Spleen (tissue), 11 donors: Measurements from ENCODE around the gene PICALM. TPM values are rescaled to one million over a fixed set of nuclear protein-coding genes. Genes with fewer than 3 reads are reported as not detected.

Source experiments
- DNase-seq: peaks from one replicate; pipeline ENCODE4 v3.0.0-alpha.2; 2020
- H3K27ac ChIP-seq, 8 donors: fragments of 200-600 bp; sonication (generic) in 7 of 8; 1 replicate in 4 of 8; 2 replicates in 4 of 8; pipeline versions ENCODE4 v1.5.0 to v1.8.0; 2016 to 2021; ENCODE audit warnings: inconsistent platforms in 4 of 8, mild to moderate bottlenecking in 4 of 8, moderate library complexity in 1 of 8
- H3K27me3 ChIP-seq, 7 donors: fragments of 200-600 bp; sonication (generic) in 6 of 7; replicated peaks in 1 of 7; 1 replicate in 4 of 7; 2 replicates in 3 of 7; pipeline versions ENCODE4 v1.5.0 to v1.8.0; 2016 to 2021; ENCODE audit warnings: inconsistent platforms in 3 of 7, mild to moderate bottlenecking in 1 of 7
- H3K36me3 ChIP-seq, 6 donors: fragments of 200-600 bp; sonication (generic) in 5 of 6; 1 replicate in 4 of 6; 2 replicates in 2 of 6; pipeline versions ENCODE4 v1.5.0 to v1.8.0; 2016 to 2021; ENCODE audit warnings: inconsistent platforms in 2 of 6
- H3K4me1 ChIP-seq, 6 donors: fragments of 200-600 bp; sonication (generic) in 5 of 6; 1 replicate in 3 of 6; 2 replicates in 3 of 6; pipeline versions ENCODE4 v1.5.0 to v1.8.0; 2016 to 2021; ENCODE audit warnings: inconsistent platforms in 3 of 6
- H3K4me3 ChIP-seq, 8 donors: fragments of 200-600 bp; sonication (generic) in 7 of 8; 1 replicate in 4 of 8; 2 replicates in 4 of 8; pipeline versions ENCODE4 v1.5.0 to v1.8.0; 2016 to 2021; ENCODE audit warnings: inconsistent platforms in 4 of 8, mild to moderate bottlenecking in 4 of 8, moderate library complexity in 2 of 8
- H3K9me3 ChIP-seq, 8 donors: fragments of 200-600 bp; sonication (generic) in 7 of 8; 1 replicate in 4 of 8; 2 replicates in 4 of 8; pipeline versions ENCODE4 v1.5.0 to v1.8.0; 2016 to 2021; ENCODE audit warnings: inconsistent platforms in 4 of 8
- CTCF ChIP-seq, 11 experiments: fragments of 200-600 bp in 7 of 11; fragments of 450-650 bp in 4 of 11; sonication (generic) in 4 of 11; IDR thresholded peaks in 8 of 11; conservative IDR thresholded peaks in 3 of 11; 1 replicate in 7 of 11; 2 replicates in 4 of 11; pipeline versions ENCODE4 v1.4.0 to v1.8.0; 2016 to 2021; ENCODE audit warnings: antibody characterized with exemption in 11 of 11, inconsistent platforms in 4 of 11, mild to moderate bottlenecking in 1 of 11
- POLR2A ChIP-seq, 3 donors: fragments of 450-650 bp; IDR thresholded peaks; one replicate each; pipeline ENCODE4 v1.5.1; 2017; ENCODE audit warnings: antibody characterized with exemption in 3 of 3, mild to moderate bottlenecking in 1 of 3
- POLR2AphosphoS5 ChIP-seq, 3 donors: sonication (generic); formaldehyde crosslinking; IDR thresholded peaks; one replicate each; pipeline ENCODE4 v1.5.1; 2017; ENCODE audit warnings: antibody characterized with exemption in 3 of 3
- WGBS, 5 donors: extraction: QIAGEN DNeasy Blood & Tissue Kit in 3 of 5; methylation state at CpG; one replicate each; pipeline versions ENCODE4 v1.1.5 to v1.1.7; 2013 to 2018; 5-methylcytosine and 5-hydroxymethylcytosine counted together
- intact Hi-C: fragments of 100-400 bp; cut with DNase I; formaldehyde crosslinking; loops from one replicate; pipeline ENCODE4 v1.15.0; 2023; ENCODE audit warnings: low total_unique reads
- polyA plus RNA-seq, 3 donors: library from polyadenylated mRNA; stranded (reverse); fragments of 200-250 nt; gene quantifications; one replicate each; pipeline ENCODE4 v1.2.1, GENCODE V29; 2013
- total RNA-seq, 7 donors: library from RNA; depleted of rRNA in 3 of 7; stranded (reverse); fragments of >200 nt in 3 of 7; fragmentation: NEBNext Ultra II Directional in 4 of 7; extraction: Animal tissue kit (Norgen Biotek cat#: 25700) in 4 of 7; gene quantifications; one replicate each; pipeline versions ENCODE4 v1.1.0 to v1.2.1, GENCODE V29; 2016 to 2021
- donor health status: healthy with polysubstance abuse.
- donor health status: DM: no; HTN: no; CAD: no; lungs with moderate emphysema.
- donor health status: DM: no; HTN: no; CAD: no.
- donor health status: Bipolar disorder and iron deficiency.
- donor health status: healthy.
- donor health status: DM: no; HTN: no; CAD: no.
- donor health status: DM: yes; HTN: yes; CAD: no.

Gene PICALM
- total and polyA plus RNA-seq, 10 donors = 42.9 to 500 (median 288) TPM

GRCh38 chr11:86060544-86060943, 8.3 kb downstream of the PICALM start:
- no peaks in the 10 kb centered on the region for H3K9me3 ChIP-seq
- peaks cover 70 to 100% (median 98%) of the 10 kb centered on the region in 6 donors for H3K4me1 ChIP-seq
- no peak overlapping the region for H3K4me3 ChIP-seq
- intact Hi-C loops = no loop called here
- no peak for DNase-seq
- H3K36me3 ChIP-seq = no peaks in the 10 kb centered on the region
- no peaks in the 10 kb centered on the region for H3K27me3 ChIP-seq
- TF ChIP-seq POLR2A (IDR thresholded peaks at IDR 0.05) (no peak), POLR2AphosphoS5 (IDR thresholded peaks at IDR 0.05) (no peak), CTCF (IDR thresholded peaks at IDR 0.05 in 8 of 11, conservative IDR thresholded peaks at IDR 0.05 in 3 of 11) (no peak)
- peak overlapping the region in 3 of 8 donors; percentile 44 to 98 (median 50) for H3K27ac ChIP-seq

GRCh38 chr11:86058360-86058759, 10.5 kb downstream of the PICALM start:
- Histone ChIP-seq H3K36me3 (no peaks in the 10 kb centered on the region), H3K9me3 (no peaks in the 10 kb centered on the region), H3K4me3 (no peak overlapping the region), H3K27ac (peak overlapping the region in 1 of 8 donors; percentile 50), H3K27me3 (no peaks in the 10 kb centered on the region), H3K4me1 (peaks cover 69 to 100% (median 98%) of the 10 kb centered on the region in 6 donors)
- no peak for DNase-seq
- intact Hi-C loops = no loop called here
- TF ChIP-seq POLR2A (IDR thresholded peaks at IDR 0.05) (no peak), CTCF (IDR thresholded peaks at IDR 0.05 in 8 of 11, conservative IDR thresholded peaks at IDR 0.05 in 3 of 11) (no peak), POLR2AphosphoS5 (IDR thresholded peaks at IDR 0.05) (no peak)

DNA sequence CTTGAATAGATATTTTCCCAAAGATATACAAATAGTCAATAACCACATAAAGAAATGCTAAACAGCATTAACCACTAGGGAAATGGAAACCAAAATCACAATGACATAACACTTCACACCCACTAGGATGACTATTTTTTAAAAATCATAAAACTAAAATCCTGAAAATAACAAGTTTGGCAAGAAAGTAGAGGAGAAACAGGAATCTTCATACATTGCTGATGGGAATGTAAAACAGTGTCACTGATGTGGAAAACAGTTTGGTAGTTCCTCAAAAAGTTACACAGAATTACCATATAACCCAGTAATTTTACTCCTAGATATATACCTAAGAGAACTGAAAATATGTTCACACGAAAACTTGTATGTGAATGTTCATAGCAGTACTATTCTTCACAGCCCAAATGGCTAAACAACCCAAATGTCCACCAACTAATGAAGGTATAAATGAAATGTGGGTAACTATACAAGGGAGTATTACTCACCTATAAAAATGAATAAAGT, 12.5 kb downstream of the PICALM start:
- Histone ChIP-seq H3K4me1 (peaks cover 67 to 100% (median 98%) of the 10 kb centered on the region in 6 donors), H3K36me3 (no peaks in the 10 kb centered on the region), H3K9me3 (peaks cover 0 to 6% (median 0%) of the 10 kb centered on the region in 8 donors), H3K27me3 (no peaks in the 10 kb centered on the region), H3K27ac (peak overlapping the region in 3 of 8 donors; percentile 6 to 43 (median 25)), H3K4me3 (no peak overlapping the region)
- TF ChIP-seq CTCF (IDR thresholded peaks at IDR 0.05 in 8 of 11, conservative IDR thresholded peaks at IDR 0.05 in 3 of 11) (no peak), POLR2A (IDR thresholded peaks at IDR 0.05) (no peak), POLR2AphosphoS5 (IDR thresholded peaks at IDR 0.05) (no peak)
- DNase-seq = no peak
- intact Hi-C loops = no loop called here
- 41 to 77% (median 58%) methylated on average over 1 of the region's 1 CpG for WGBS, 5 donors

- H3K4me1 ChIP-seq = peaks cover 53 to 100% (median 98%) of the 10 kb centered on the region in 6 donors
Measured at GRCh38 chr11:86052693-86053641, 15.9 kb downstream of the PICALM start.

More at GRCh38 chr11:86052693-86053641, 15.9 kb downstream of the PICALM start:
- Histone ChIP-seq H3K4me3 (peak overlapping the region in 1 of 8 donors; percentile 11), H3K9me3 (peaks cover 0 to 6% (median 0%) of the 10 kb centered on the region in 8 donors), H3K36me3 (no peaks in the 10 kb centered on the region), H3K27ac (peak overlapping the region in 6 of 8 donors; percentile 20 to 74 (median 48)), H3K27me3 (no peaks in the 10 kb centered on the region)
- intact Hi-C loops = no loop called here
- no peak for TF ChIP-seq POLR2AphosphoS5 (IDR thresholded peaks at IDR 0.05)
- no peak for TF ChIP-seq POLR2A (IDR thresholded peaks at IDR 0.05)
- no peak for TF ChIP-seq CTCF (IDR thresholded peaks at IDR 0.05 in 8 of 11, conservative IDR thresholded peaks at IDR 0.05 in 3 of 11)
- 70 to 84% (median 76%) methylated on average over 10 of the region's 10 CpGs for WGBS, 5 donors
- DNase-seq = no peak
